H9 (cell line): ENCODE data around the gene FOXF2. TPM values are rescaled to one million over a fixed set of nuclear protein-coding genes. Genes with fewer than 3 reads are reported as not detected.

Experiments
- DNase-seq: peaks from one replicate; pipeline ENCODE4 v3.0.0-alpha.2; 2017
- H2AFZ ChIP-seq: one replicate; pipeline ENCODE4 v1.6.1; 2013; ENCODE audit warnings: mild to moderate bottlenecking, low read length, control low read depth, moderate library complexity
- H2AK5ac ChIP-seq: 2 replicates; pipeline ENCODE4 v1.6.1; 2013; ENCODE audit warnings: low read length, control low read depth, mixed read lengths; ENCODE audit not compliant: insufficient read length
- H2BK120ac ChIP-seq: one replicate; pipeline ENCODE4 v1.6.1; 2013; ENCODE audit warnings: low read depth, mild to moderate bottlenecking, low read length, control low read depth, inconsistent platforms; ENCODE audit not compliant: poor library complexity, severe bottlenecking
- H2BK12ac ChIP-seq: 2 replicates; pipeline ENCODE4 v1.6.1; 2013; ENCODE audit warnings: low read length, control low read depth, mixed read lengths, low read depth; ENCODE audit not compliant: insufficient read length
- H2BK15ac ChIP-seq: 2 replicates; pipeline ENCODE4 v1.6.1; 2013; ENCODE audit warnings: low read depth, low read length, control low read depth
- H2BK20ac ChIP-seq: one replicate; pipeline ENCODE4 v1.6.1; 2013; ENCODE audit warnings: low read depth, mild to moderate bottlenecking, low read length, control low read depth, inconsistent platforms; ENCODE audit not compliant: poor library complexity, severe bottlenecking
- H2BK5ac ChIP-seq: 2 replicates; pipeline ENCODE4 v1.6.1; 2013; ENCODE audit warnings: low read length, control low read depth, mixed read lengths; ENCODE audit not compliant: insufficient read length
- H3K14ac ChIP-seq: 2 replicates; pipeline ENCODE4 v1.6.1; 2013; ENCODE audit warnings: low read length, control low read depth; ENCODE audit not compliant: insufficient read depth
- H3K18ac ChIP-seq: 2 replicates; pipeline ENCODE4 v1.6.1; 2013; ENCODE audit warnings: low read depth, mild to moderate bottlenecking, mixed read lengths, low read length, control low read depth; ENCODE audit not compliant: insufficient read length
- H3K23ac ChIP-seq: 2 replicates; pipeline ENCODE4 v1.6.1; 2013; ENCODE audit warnings: low read length, control low read depth, mixed read lengths, low read depth; ENCODE audit not compliant: insufficient read length
- H3K23me2 ChIP-seq: 2 replicates; pipeline ENCODE4 v1.6.1; 2013; ENCODE audit warnings: low read depth, mild to moderate bottlenecking, mixed read lengths, low read length, control low read depth; ENCODE audit not compliant: insufficient read length, poor library complexity, severe bottlenecking
- H3K27ac ChIP-seq: 2 replicates; pipeline ENCODE4 v1.5.1; 2013; ENCODE audit warnings: low read length, control low read depth, mixed read lengths, low read depth; ENCODE audit not compliant: insufficient read length
- H3K27me3 ChIP-seq: 2 replicates; pipeline ENCODE4 v1.6.1; 2013; ENCODE audit warnings: low read length, control low read depth, inconsistent platforms; ENCODE audit not compliant: insufficient read depth
- H3K4ac ChIP-seq: 2 replicates; pipeline ENCODE4 v1.6.1; 2013; ENCODE audit warnings: low read depth, mild to moderate bottlenecking, control low read depth, inconsistent platforms, low read length, moderate library complexity
- H3K4me1 ChIP-seq: 2 replicates; pipeline ENCODE4 v1.6.1; 2013; ENCODE audit warnings: low read length, control low read depth, inconsistent platforms; ENCODE audit not compliant: insufficient read depth
- H3K4me2 ChIP-seq: 2 replicates; pipeline ENCODE4 v1.6.1; 2013; ENCODE audit warnings: low read length, control low read depth, mixed read lengths; ENCODE audit not compliant: insufficient read length, insufficient read depth
- H3K56ac ChIP-seq: 2 replicates; pipeline ENCODE4 v1.6.1; 2013; ENCODE audit warnings: low read depth, mild to moderate bottlenecking, mixed read lengths, low read length, control low read depth; ENCODE audit not compliant: insufficient read length
- H3K79me1 ChIP-seq: 2 replicates; pipeline ENCODE4 v1.6.1; 2013; ENCODE audit warnings: low read depth, mild to moderate bottlenecking, moderate library complexity, low read length, control low read depth, inconsistent platforms; ENCODE audit not compliant: insufficient read depth, poor library complexity, severe bottlenecking
- H3K79me2 ChIP-seq: 2 replicates; pipeline ENCODE4 v1.6.1; 2013; ENCODE audit warnings: low read length, control low read depth, inconsistent platforms; ENCODE audit not compliant: insufficient read depth
- H3K9ac ChIP-seq: 2 replicates; pipeline ENCODE4 v1.6.1; 2013; ENCODE audit warnings: low read length, control low read depth, mixed read lengths; ENCODE audit not compliant: insufficient read length; ENCODE audit errors: extremely low read depth
- H3K9me3 ChIP-seq: one replicate; pipeline ENCODE4 v1.6.1; 2013; ENCODE audit warnings: low read depth, low read length, inconsistent platforms; ENCODE audit not compliant: control insufficient read depth
- H3T11ph ChIP-seq: one replicate; pipeline ENCODE4 v1.6.1; 2013; ENCODE audit warnings: mild to moderate bottlenecking, low read length, control low read depth, inconsistent platforms
- H4K20me1 ChIP-seq: one replicate; pipeline ENCODE4 v1.6.1; 2013; ENCODE audit not compliant: control insufficient read depth, insufficient read length, insufficient read depth
- H4K5ac ChIP-seq: 2 replicates; pipeline ENCODE4 v1.6.1; 2013; ENCODE audit warnings: low read depth, mild to moderate bottlenecking, mixed read lengths, low read length, control low read depth; ENCODE audit not compliant: insufficient read length
- H4K8ac ChIP-seq: replicated peaks from 2 replicates; pipeline ENCODE4 v1.6.1; 2013; ENCODE audit warnings: low read length, control low read depth, mixed read lengths, low read depth; ENCODE audit not compliant: insufficient read length
- H4K91ac ChIP-seq: 2 replicates; pipeline ENCODE4 v1.6.1; 2013; ENCODE audit warnings: low read depth, mild to moderate bottlenecking, moderate library complexity, mixed read lengths, low read length, control low read depth; ENCODE audit not compliant: insufficient read length
- H3K27ac Mint-ChIP-seq, 3 experiments: 2 replicates in 2 of 3; 3 replicates in 1 of 3; pipeline ENCODE4 v1.8.0; 2020 to 2021; ENCODE audit warnings: mixed read lengths in 3 of 3, mild to moderate bottlenecking in 1 of 3, moderate library complexity in 1 of 3
- H3K27me3 Mint-ChIP-seq: 2 replicates; pipeline ENCODE4 v1.8.0; 2021; ENCODE audit warnings: low read depth, mild to moderate bottlenecking, moderate library complexity, mixed read lengths
- H3K36me3 Mint-ChIP-seq, 3 experiments: 2 replicates in 2 of 3; 3 replicates in 1 of 3; pipeline ENCODE4 v1.8.0; 2020 to 2021; ENCODE audit warnings: low read depth in 3 of 3, mixed read lengths in 3 of 3; ENCODE audit not compliant: insufficient read depth in 1 of 3
- H3K4me1 Mint-ChIP-seq, 2 experiments: 2 replicates each; pipeline ENCODE4 v1.8.0; 2020; ENCODE audit warnings: mixed read lengths in 2 of 2
- H3K4me3 Mint-ChIP-seq, 2 experiments: 2 replicates in 1 of 2; 3 replicates in 1 of 2; pipeline ENCODE4 v1.8.0; 2020 to 2021; ENCODE audit warnings: mild to moderate bottlenecking in 2 of 2, mixed read lengths in 2 of 2, moderate library complexity in 1 of 2
- H3K9me3 Mint-ChIP-seq, 2 experiments: 2 replicates in 1 of 2; 3 replicates in 1 of 2; pipeline ENCODE4 v1.8.0; 2020; ENCODE audit warnings: mild to moderate bottlenecking in 2 of 2, mixed read lengths in 2 of 2, moderate library complexity in 1 of 2
- CTCF ChIP-seq: fragments of 200-600 bp; sonication (generic); conservative IDR thresholded peaks from 3 replicates; pipeline ENCODE4 v1.8.0; 2021; ENCODE audit warnings: antibody characterized with exemption, mild to moderate bottlenecking
- WGBS: extraction: QIAGEN DNeasy Blood & Tissue Kit; methylation state at CpG from one replicate; pipeline ENCODE4 v1.1.7; 2013; ENCODE audit warnings: missing lambda C conversion rate, low lambda C conversion rate, mixed read lengths; ENCODE audit not compliant: insufficient read length; ENCODE audit errors: extremely low coverage; 5-methylcytosine and 5-hydroxymethylcytosine counted together
- total RNA-seq: library from RNA; stranded (reverse); gene quantifications from 2 replicates; pipeline ENCODE4 v1.2.1, GENCODE V29; 2021

The FOXF2 gene
- total RNA-seq, 1 experiment from 2014 or later, result not detected

- DNase-seq, result no peak
- Mint-ChIP-seq H3K27me3 (peaks cover 36% of the 10 kb centered on the region), H3K4me3 (no peak overlapping the region), H3K9me3 (peaks cover 42 to 48% of the 10 kb centered on the region in 2 experiments), H3K27ac (no peak overlapping the region), H3K36me3 (peaks cover 22 to 33% (median 23%) of the 10 kb centered on the region in 3 experiments), H3K4me1 (peaks cover 13 to 29% of the 10 kb centered on the region in 2 experiments)
- Histone ChIP-seq H4K20me1 (no peaks in the 10 kb centered on the region), H3K4me1 (peaks cover 9% of the 10 kb centered on the region), H2BK15ac (no peak overlapping the region), H2BK12ac (no peak overlapping the region), H2BK120ac (no peak overlapping the region), H4K91ac (no peak overlapping the region), H2BK5ac (no peak overlapping the region), H3K4ac (no peak overlapping the region), H3K27me3 (no peaks in the 10 kb centered on the region), H3K23ac (no peak overlapping the region), H4K5ac (no peak overlapping the region), H3K4me2 (no peak overlapping the region), H3T11ph (no peak overlapping the region), H3K27ac (no peak overlapping the region), H3K79me2 (no peaks in the 10 kb centered on the region), H3K79me1 (no peaks in the 10 kb centered on the region), H2AFZ (no peak overlapping the region), H4K8ac (no peak overlapping the region), H3K9ac (no peak overlapping the region), H2AK5ac (no peak overlapping the region), H3K23me2 (no peaks in the 10 kb centered on the region), H3K56ac (no peak overlapping the region), H3K14ac (no peak overlapping the region), H2BK20ac (no peak overlapping the region), H3K18ac (no peak overlapping the region), H3K9me3 (peaks cover 6% of the 10 kb centered on the region)
- no CpG with 5 or more reads among the region's 1 CpG for WGBS
- TF ChIP-seq CTCF, result no peak
Measured at GRCh38 chr6:1349655-1350054, 39.7 kb upstream of the FOXF2 start.
